Bone marrow (tissue), 2 donors: ENCODE results near the gene TIMM21.

ENCODE experiments used
- DNase-seq, 2 donors: peaks; one replicate each; lab custom pipeline; 2025; lab: John Stamatoyannopoulos, UW

The TIMM21 gene

DNA sequence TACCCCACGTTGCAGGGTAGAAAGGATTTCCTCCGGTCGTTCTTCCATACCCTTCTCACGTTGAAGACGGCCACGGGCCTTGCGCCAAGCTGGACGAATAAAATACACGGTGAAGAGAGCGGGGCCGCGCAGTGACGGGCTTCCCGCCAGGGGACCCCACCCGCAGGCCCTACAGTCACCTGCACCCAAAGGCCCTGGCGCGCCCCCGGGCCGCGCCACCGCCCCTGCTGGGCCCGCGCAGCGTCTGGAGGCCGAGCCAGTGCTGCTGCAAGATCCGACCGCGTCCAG, 888 bp upstream of the TIMM21 start:
- no peak for DNase-seq

DNA sequence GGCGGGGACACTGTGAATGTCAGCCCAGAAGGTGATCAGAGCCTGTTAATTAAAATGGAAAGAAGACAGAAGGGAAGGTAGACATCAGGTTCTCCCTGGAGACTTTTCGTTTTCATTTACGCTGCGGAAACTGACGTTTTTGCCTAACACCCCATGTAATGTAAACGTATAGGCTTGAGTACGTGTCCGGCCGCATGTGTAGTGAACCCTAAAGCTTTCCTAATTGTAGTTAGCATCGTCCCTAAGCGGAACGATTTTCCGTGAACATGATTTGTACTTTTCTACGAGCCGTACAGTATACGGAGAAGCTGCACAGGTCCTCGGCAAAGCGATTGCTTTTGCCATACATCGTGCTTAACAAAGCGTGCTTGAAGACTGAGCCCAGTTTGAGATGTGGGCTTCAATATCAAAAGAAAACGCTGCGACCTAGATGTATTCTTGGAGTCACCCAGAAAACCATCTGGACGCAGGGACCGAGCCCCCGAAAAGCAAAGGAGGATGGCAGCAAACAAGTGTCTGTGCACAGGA, 284 bp downstream of the TIMM21 start:
- DNase-seq: no peak

DNA sequence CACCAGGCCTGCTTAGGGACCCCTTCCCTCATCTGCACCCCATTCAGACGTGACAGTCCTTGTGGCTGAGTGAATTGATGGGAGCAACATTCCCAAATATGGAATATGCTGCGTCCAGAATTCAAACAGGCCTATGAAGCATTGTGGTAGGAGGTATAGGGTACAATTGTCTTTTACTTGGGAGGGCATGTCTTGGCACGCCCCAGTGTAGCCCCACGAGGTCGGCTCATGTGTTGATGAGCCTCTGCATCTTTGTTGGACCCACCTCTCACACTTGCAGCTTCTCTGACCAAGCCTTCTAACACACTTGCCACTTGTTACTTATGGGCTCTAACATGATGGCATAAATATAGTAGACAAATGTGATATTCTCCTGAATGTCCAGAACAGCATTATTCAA, 1.6 kb downstream of the TIMM21 start:
- no peak for DNase-seq

DNA sequence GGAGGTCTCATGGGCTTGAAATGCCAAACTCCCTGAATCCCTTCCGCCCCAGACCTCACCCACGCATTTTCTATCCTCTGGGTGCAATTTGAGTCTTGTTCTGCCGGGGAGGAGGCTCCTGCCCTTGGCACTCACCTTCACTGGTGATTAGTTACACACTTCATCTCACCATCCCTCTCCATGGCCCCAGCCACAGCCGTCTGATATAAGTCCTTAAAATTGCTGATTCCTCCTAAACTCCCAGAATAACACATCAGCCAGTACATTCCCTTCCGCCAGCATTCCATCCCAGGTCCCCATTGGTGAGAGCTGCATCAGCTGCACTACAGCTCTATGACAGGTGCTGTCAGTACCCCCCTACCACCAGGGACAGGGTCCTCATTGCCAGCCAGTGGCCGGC, 3.9 kb downstream of the TIMM21 start:
- no peak for DNase-seq

DNA sequence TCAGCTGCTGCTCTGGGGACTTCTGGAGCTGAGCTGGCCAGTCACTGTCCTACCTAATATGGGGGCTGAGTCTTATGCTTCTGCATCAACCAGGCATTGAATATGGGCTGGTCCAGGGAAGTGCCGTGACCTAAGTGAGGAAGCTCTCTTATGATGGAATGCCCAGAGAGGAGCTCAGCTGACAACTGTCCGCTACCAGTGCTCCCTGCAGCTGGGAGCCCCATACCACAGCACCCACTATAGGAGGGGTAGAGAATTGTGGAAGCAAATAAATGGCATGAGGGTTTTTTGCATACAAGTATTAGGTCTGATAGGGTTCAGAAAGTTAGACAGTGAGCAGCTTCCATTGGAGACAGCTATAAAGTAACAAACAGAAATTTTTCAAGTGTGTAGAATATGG, 4.5 kb downstream of the TIMM21 start:
- DNase-seq: no peak

DNA sequence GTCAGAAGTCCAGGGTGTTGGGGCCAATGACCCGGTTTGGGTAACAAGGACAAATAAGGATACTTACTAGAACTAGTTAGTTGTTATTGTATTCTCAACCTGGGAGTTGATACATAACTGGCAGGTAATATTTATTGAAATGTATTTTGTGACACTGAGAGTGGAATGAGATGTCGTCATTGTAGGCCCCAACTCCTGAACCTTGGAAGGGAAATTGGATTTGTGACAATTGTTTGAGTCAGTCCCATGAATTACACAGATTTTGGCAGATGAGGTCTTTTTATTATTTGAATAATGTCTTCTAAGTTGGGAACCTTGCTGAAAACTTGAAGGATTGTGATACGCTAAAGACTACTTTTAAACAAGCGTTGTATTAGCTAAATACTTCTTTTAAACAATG, 5.1 kb downstream of the TIMM21 start:
- no peak for DNase-seq

DNA sequence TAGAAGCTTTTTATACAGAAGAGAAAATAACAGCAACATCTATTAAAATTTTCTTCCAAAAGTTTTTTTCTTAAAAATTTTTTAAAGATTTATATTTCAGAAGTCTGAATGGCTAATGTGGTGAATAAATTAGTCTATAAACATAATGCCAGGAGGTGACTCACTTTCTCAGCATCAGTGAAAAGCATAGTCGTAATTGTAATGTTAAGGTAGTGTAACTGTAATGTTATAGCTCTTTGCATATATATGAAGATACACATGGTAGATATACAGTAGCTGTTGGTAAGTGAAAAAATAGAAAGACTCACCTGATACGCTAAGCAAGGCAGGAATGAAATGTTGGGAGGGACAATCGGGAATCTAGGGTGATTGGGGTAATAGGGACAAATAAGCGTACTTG, 5.5 kb downstream of the TIMM21 start:
- no peak for DNase-seq

DNA sequence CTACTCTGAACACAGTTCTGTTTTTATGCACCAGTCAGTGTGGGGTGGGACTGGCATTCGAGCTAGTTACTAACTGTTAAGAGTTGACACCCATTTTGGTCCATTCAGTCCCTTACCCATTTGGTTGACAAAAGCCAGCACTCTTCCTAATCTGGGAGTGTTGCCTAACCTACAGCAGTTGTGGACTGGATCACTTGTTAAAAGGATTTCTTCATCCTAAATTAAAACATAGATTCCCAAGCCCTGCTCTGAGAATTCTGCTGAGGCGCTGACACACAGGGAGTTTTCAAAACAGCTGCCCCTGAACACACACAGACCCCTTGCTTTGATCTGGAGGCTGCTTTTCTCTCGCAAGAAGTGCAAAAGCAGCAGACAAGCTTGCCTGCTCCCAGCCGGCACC, 6.4 kb downstream of the TIMM21 start:
- no peak for DNase-seq

DNA sequence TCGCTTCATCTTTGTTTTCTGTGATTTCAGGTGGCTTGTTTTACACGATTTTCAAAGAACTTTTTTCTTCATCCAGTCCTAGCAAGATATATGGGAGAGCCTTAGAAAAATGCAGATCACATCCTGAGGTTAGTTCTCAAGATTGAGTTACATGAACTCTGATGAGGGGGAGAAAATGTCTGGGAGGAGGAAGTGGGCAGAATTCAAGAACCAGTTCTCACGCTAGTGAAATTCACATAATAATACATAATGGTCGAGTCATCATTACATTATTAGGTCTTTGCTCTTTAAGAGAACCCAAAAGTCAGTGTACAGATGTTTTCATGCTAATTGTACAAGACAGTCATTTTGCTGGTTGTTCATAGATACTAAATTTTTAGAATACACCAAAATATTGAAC, 7.0 kb downstream of the TIMM21 start:
- DNase-seq: no peak

DNA sequence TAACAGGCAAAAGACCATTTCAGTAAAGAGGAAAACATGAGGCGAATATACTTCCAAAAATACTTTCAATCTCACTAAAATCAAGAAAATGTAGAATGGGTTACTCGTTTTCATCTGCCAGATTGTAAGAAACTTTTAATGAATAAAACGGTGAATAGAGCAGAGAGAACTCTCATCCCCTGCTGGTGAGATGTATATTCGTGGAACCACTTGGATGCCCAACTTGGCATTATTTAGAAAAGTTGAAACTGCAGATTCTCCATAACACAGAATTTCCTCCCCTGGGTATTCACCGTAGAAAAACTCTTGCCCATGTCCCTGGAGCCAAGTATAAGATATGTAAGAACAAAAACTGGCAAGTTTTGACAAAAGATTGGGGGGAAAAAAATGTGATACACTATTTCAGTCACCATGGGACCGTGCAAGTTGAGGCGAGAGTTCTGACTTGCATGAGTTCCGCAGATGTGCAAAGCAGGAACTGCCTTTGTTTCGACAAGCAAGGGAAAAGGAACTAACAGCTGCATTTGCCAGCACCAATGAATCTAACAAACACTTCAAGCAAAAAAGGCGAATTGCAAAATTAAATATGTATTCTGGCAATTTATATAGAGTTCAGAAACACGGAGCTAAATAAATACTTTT, 14.8 kb downstream of the TIMM21 start:
- peak in 1 of 2 donors; percentile 23 for DNase-seq

DNA sequence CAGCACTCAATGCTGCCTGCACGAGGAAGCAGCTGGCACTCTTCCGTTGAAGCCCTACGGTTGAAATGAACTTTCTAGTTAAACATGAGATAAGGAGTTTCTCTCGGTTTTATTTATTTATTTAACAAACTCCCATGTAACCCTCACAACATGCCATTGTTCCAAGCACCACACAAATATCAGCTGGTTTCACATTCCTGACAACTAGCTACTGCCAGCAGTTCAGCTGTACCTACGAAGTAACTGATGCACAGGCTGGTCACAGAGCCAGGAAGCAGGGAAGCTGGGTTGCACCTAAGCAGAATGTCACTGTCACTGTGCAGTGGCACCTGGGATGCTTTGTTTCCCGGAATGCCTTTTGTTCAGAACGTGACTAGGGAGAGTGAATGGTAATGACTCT, 18.1 kb downstream of the TIMM21 start:
- no peak for DNase-seq

DNA sequence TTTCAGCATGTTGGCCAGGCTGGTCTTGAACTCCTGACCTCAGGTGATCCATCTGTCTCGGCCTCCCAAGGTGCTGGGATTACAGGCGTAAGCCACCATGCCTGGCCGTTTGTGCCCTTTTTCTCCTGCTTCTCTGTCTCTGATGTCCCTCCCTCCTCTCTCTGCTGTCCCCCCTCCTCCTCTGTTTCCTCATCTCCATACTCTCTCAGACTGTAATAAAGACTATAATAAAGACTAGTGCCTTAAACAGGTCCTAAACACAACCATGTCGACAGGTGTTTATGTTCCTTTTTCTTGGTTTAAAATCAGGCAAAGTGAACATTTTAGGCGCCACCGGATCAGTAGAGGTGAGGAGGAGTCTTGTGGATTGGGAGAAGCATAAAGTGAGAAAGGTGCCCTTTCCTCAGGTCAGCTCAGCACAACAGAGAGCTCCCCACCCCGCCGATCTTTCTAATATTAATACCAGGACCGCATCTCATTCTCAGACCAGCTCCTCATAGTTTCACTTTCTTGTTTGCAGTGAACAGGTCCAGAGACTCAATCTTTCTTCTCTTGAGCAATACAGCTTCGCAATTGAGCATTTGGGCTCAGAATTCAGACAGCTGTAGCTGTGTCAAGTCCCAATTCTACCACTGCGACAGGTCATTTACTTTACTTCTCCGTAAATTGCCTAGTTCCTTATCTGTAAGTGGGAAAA, 23.7 kb downstream of the TIMM21 start:
- no peak for DNase-seq

DNA sequence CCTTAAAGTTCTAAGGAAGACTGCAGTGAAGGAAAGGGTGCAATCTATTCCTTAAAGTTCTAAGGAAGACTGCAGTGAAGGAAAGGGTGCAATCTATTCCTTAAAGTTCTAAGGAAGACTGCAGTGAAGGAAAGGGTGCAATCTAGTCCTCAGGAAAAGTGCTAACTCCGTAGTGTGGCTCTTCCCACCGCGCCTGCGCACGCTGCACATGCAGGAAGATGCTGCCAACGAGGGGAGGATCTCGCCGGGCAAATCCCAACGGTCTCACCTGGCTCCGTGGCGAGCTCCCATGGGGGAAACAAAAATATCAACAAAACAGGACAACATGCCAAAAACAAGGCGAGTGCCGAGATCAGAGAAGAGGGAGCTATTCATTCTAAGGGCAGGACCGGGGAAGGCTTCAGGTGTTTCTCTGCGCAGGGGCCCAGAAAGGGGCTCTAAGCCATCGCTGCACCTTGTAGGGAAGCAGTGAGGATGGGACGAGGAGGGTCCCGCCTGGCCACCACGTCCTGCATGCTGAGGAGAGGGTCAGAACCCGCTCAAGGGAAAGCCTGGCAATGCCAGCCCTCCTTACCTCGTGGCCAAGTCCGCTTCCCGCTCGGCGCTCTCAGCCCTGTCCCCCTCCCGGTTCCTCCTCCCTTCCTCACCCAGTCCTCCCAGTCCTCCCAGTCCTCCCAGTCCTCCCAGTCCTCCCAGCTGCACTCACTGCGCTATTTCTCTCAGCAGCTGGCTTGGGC, 24.5 kb downstream of the TIMM21 start:
- DNase-seq: no peak

DNA sequence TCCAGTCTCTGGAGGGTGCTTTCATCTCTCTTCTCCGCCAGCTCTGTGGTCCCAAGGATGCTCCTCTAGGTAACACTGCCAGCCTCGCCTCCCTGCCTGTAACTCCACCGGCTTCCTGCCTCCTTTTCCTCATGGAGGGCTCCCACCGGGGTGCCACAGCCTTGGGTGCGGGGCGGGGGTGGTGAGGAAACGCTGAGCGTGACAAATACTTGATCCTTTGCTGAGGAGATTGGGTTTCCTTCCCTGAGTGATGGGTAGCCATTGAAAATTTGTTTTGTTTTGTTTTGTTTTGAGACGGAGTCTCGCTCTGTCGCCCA, 25.1 kb downstream of the TIMM21 start:
- no peak for DNase-seq

DNA sequence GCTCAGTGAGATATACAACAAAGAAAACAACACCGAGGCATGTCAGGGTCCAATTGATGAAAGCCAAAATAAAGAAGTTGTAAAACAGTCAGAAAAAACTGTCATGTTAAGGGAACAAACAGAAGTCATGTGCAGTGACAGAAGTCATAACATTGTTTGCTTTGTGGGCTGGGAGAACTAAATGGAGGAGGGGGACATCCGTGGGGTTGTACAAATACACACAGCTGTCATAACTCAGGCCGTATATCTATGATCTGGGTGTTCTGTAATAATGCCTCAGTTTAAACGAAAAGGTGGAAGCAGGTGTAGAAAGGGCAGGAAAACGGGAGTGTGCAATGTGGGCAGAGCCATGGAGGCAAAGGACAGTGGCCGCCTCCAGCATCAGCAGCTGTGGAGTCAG, 27.3 kb downstream of the TIMM21 start:
- no peak for DNase-seq

DNA sequence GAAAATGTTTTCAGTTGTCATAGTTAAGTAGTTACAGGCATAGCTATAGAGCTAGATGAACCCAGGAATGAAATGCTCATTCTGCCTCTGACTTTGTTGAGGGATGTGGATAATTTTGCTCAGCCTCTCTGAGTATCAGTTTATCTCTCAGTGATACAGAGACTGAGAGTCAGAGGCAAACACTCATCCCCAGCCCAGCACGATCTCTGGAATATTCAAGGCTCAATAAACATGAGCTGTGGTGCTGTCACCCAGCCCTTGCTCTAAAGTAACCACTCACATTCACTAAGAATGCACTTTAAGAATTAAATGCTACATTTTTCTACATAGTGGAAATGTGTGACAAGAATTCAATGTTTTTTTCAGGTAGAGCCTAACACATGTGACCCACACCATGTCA, 30.6 kb downstream of the TIMM21 start:
- no peak for DNase-seq

DNA sequence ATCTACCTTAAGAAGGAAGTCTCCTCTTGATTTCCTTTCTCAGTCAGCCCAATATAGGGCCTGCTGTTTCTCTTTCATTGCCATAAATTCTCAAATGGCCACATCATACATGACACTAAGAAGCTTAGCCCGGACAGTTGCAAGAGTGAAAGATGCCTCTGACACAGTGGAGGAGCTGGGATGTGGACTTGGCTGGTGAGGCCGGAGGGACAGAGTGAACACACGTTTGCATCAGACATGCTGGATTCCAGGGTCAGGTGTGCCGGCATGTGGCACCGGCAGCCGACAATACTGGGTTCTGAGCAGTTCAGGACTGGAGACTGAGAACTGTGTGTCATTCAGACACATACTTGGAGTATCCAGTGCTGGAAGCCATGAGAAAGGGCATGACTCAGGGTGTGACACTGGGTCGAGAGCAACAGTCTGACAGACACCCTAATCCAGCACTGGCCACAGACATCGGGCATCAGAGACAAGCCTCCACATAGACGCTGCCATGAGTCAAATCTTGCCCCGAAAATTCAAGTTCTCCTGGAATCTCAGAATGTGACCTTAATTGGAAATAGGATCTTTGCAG, 31.4 kb downstream of the TIMM21 start:
- DNase-seq: no peak

DNA sequence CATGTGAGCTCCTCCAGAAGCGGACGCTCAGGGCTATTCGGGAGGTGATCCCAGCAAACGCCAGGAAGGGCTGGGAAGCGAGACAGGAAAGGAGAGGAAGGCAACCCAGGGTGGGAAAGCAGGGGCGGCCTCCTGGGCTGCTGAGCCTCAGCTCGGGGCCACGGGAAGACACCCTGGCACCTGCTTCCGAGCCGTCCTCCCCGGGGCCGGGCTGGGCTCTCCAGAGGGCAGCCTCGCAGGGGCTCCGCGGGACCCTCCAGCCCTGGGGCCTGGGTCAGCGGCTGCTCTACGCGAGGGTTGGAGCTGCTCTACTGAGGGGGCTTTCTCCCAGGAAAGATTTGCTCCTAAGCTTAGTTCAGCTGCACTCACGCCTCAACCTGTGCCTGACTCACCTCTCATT, 34.0 kb downstream of the TIMM21 start:
- no peak for DNase-seq

DNA sequence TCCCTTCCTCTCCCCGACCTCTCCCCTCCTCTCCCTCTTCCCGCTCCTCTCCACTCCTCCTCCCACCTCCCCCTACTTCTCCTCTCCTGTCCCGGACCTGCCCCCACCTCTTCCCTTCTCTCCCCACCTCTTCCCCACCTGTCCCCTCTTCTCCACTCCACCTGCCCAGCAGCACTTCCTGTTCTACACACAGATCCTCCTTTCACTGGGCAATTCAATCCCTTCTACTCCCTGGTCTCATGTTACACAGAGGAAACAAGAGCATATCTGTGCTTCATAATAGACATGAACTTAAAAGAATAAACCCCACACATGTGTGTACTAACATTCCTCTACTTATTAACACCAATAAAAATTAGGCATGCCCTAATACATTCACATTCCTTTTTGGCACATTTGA, 34.8 kb downstream of the TIMM21 start:
- DNase-seq: no peak

DNA sequence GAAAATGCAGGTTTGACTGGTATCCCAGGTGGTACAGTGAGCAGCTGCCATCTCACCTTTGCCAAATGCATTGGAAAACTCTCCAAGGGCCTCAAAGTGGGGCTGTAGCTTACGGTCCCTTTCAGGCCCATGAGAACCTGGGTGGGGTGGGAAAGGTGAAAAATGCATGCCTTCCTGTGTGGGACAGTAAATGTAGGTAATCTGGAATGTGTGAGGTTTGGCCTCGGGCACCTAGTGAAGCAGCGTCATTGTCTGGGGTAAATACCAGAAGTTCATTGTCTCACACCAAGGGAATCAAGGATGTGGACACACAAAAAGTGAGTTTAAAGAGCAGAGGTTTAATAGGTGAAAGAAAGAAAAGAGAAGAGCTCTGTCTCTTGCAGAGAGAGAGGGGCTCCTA, 36.6 kb downstream of the TIMM21 start:
- DNase-seq: no peak

DNA sequence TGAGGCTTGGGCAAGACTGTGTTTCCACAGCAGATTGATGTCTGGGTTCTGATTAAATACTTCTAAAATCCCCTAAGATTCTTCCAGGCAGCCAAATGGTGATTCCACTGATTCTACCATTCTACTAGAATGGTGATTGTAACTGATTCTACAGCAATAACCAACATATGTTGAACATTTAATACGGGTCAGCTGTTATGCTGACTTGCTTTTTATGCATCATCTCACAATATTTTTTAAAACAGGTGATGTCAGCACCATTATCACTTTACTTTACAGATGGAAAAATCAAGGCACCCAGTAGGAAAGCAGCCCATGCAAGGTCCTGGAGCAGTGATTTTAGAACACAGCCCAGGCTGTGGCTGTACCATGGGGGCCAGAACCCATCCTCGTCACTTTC, 37.5 kb downstream of the TIMM21 start:
- no peak for DNase-seq

DNA sequence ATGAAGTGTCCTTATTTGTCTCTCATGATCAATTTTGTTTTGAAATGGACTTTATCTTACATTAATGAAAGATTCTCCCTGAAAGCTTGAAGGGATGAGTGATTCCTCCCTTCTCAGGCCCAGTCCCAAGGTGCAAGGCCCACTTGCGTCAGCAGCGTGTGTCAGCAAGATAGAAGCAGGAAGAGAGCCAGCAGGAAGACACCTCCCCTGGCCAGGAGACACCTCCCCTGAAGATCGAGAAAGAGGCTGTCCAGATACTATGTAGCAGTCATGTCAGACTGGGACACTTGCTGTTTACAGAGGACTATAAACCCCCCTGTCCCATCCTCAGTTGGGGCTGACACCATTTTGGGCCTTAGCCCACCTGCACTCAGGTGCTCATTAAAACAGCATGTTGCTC, 38.3 kb downstream of the TIMM21 start:
- no peak for DNase-seq

DNA sequence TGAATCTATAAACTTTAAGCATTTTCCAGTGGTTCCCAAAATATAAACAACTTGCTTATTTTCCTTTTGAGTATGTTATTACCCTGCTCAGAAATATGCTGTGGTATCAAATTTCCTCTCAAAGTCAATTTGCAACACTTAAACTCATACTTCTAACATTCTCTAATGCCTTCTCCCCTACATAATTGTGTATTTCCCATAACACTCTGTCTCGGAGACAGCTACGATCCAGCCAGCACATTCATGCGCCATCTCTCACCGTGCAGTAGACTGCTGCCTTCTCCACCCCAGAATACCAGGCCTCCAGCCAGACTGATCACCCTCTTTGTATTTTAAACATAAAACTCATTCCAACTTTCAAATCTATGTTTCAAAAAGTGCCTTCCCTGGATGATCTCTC, 41.8 kb downstream of the TIMM21 start:
- DNase-seq: no peak
